Upper lobe of left lung (tissue), 6 donors: ENCODE measurements around the gene SMAD1. TPM values are rescaled to one million over a fixed set of nuclear protein-coding genes. Genes with fewer than 3 reads are reported as not detected.

Experiments
- ATAC-seq, 2 donors: fragments of 200-7000 bp; cut with Tn5 transposase; one replicate each; pipeline ENCODE4 v1.9.1; 2022; ENCODE audit warnings: mild to moderate bottlenecking in 2 of 2, moderate library complexity in 2 of 2; ENCODE audit not compliant: low FRiP score in 2 of 2
- DNase-seq, 2 donors: peaks; one replicate each; pipeline ENCODE4 v3.0.0-alpha.2; 2019 to 2020
- H3K27ac ChIP-seq, 4 donors: fragments of 200-600 bp; sonication (generic); one replicate each; pipeline ENCODE4 v1.5.1; 2016 to 2019
- H3K27me3 ChIP-seq, 4 donors: fragments of 200-600 bp; sonication (generic); one replicate each; pipeline ENCODE4 v1.5.1; 2017 to 2019
- H3K36me3 ChIP-seq, 4 donors: fragments of 200-600 bp; sonication (generic); one replicate each; pipeline ENCODE4 v1.5.1; 2016 to 2019
- H3K4me1 ChIP-seq, 4 donors: fragments of 200-600 bp; sonication (generic); one replicate each; pipeline ENCODE4 v1.5.1; 2018 to 2019
- H3K4me3 ChIP-seq, 4 donors: fragments of 200-600 bp; sonication (generic); one replicate each; pipeline ENCODE4 v1.5.1; 2017 to 2019; ENCODE audit warnings: mild to moderate bottlenecking in 2 of 4, moderate library complexity in 1 of 4
- H3K9me3 ChIP-seq, 4 donors: fragments of 200-600 bp; sonication (generic); one replicate each; pipeline ENCODE4 v1.5.1; 2018 to 2019
- CTCF ChIP-seq, 6 experiments: fragments of 450-650 bp in 4 of 6; fragments of 200-600 bp in 2 of 6; sonication (generic) in 2 of 6; IDR thresholded peaks; one replicate each; pipeline ENCODE4 v1.5.1; 2016 to 2019; ENCODE audit warnings: antibody characterized with exemption in 6 of 6
- EP300 ChIP-seq, 4 donors: sonication (generic); formaldehyde crosslinking; IDR thresholded peaks; one replicate each; pipeline ENCODE4 v1.5.1; 2017; ENCODE audit warnings: antibody characterized with exemption in 4 of 4, control low read depth in 2 of 4
- POLR2A ChIP-seq, 4 donors: fragments of 450-650 bp; IDR thresholded peaks; one replicate each; pipeline ENCODE4 v1.5.1; 2016 to 2017; ENCODE audit warnings: antibody characterized with exemption in 4 of 4, mild to moderate bottlenecking in 2 of 4
- POLR2AphosphoS5 ChIP-seq, 2 donors: sonication (generic); formaldehyde crosslinking; IDR thresholded peaks; one replicate each; pipeline ENCODE4 v1.5.1; 2017; ENCODE audit warnings: antibody characterized with exemption in 2 of 2
- WGBS, 2 donors: methylation state at CpG; one replicate each; pipeline ENCODE4 v1.1.5; 2017 to 2018; 5-methylcytosine and 5-hydroxymethylcytosine counted together
- total RNA-seq, 6 donors: library from RNA; depleted of rRNA in 4 of 6; stranded (reverse); fragments of >200 nt in 4 of 6; gene quantifications; one replicate each; pipeline versions ENCODE4 v1.1.0 to v1.2.1, GENCODE V29; 2016 to 2021
- donor health status: DM: no; HTN: no; CAD: no; lungs with moderate emphysema.
- donor health status: DM: no; HTN: yes; CAD: no; lungs with severe emphysema.

The SMAD1 gene
- total RNA-seq, 6 donors from 2014 or later = 7.2 to 39.8 (median 21.9) TPM

GRCh38 chr4:145541346-145541745, 59.7 kb downstream of the SMAD1 start:
- Histone ChIP-seq H3K27ac (no peak overlapping the region), H3K36me3 (peaks cover 0 to 7% (median 2%) of the 10 kb centered on the region in 4 donors), H3K27me3 (no peaks in the 10 kb centered on the region), H3K9me3 (no peaks in the 10 kb centered on the region), H3K4me3 (no peak overlapping the region), H3K4me1 (peaks cover 11 to 24% (median 23%) of the 10 kb centered on the region in 4 donors)
- ATAC-seq (no peak), DNase-seq (no peak)
- TF ChIP-seq POLR2AphosphoS5 (IDR thresholded peaks at IDR 0.05) (no peak), EP300 (IDR thresholded peaks at IDR 0.05) (no peak), POLR2A (IDR thresholded peaks at IDR 0.05) (no peak), CTCF (IDR thresholded peaks at IDR 0.05) (no peak)
- WGBS, 2 donors = 73 to 77% methylated on average over 4 of the region's 4 CpGs

GRCh38 chr4:145545031-145545430, 63.4 kb downstream of the SMAD1 start:
- Histone ChIP-seq H3K9me3 (no peaks in the 10 kb centered on the region), H3K27me3 (no peaks in the 10 kb centered on the region), H3K27ac (peak overlapping the region in 3 of 4 donors; percentile 7 to 61 (median 37)), H3K4me1 (peaks cover 12 to 22% (median 19%) of the 10 kb centered on the region in 4 donors), H3K4me3 (no peak overlapping the region), H3K36me3 (peaks cover 0 to 11% (median 2%) of the 10 kb centered on the region in 4 donors)
- 79% methylated on average over 1 of the region's 1 CpG for WGBS, 2 donors
- ATAC-seq = no peak
- no peak for DNase-seq
- no peak for TF ChIP-seq EP300 (IDR thresholded peaks at IDR 0.05)

- H3K9me3 ChIP-seq = no peaks in the 10 kb centered on the region
- peak overlapping the region in 3 of 4 donors; percentile 7 to 70 (median 37) for H3K27ac ChIP-seq
- H3K4me3 ChIP-seq = no peak overlapping the region
- H3K36me3 ChIP-seq = peaks cover 0 to 11% (median 2%) of the 10 kb centered on the region in 4 donors
- ATAC-seq (peak; percentile 55 to 70), DNase-seq (peak in 1 of 2 donors; percentile 42)
- H3K27me3 ChIP-seq = no peaks in the 10 kb centered on the region
- TF ChIP-seq EP300 (IDR thresholded peaks at IDR 0.05) (peak in 1 of 4 donors; percentile 74), POLR2A (IDR thresholded peaks at IDR 0.05) (no peak), POLR2AphosphoS5 (IDR thresholded peaks at IDR 0.05) (peak in 1 of 2 donors; percentile 71), CTCF (IDR thresholded peaks at IDR 0.05) (no peak)
- H3K4me1 ChIP-seq = peaks cover 12 to 21% (median 19%) of the 10 kb centered on the region in 4 donors
These were observed 64.0 kb downstream of the SMAD1 start for GRCh38 chr4:145545538-145546174.

GRCh38 chr4:145546175-145546915, 64.7 kb downstream of the SMAD1 start:
- 77% methylated on average over 7 of the region's 7 CpGs for WGBS, 2 donors
- ATAC-seq (no peak), DNase-seq (no peak)
- TF ChIP-seq CTCF (IDR thresholded peaks at IDR 0.05) = no peak
- no peak for TF ChIP-seq EP300 (IDR thresholded peaks at IDR 0.05)
- no peaks in the 10 kb centered on the region for H3K27me3 ChIP-seq
- H3K4me1 ChIP-seq = peaks cover 12 to 21% (median 19%) of the 10 kb centered on the region in 4 donors
- peak overlapping the region in 2 of 4 donors; percentile 32 to 70 for H3K27ac ChIP-seq
- no peak overlapping the region for H3K4me3 ChIP-seq
- peaks cover 0 to 11% (median 2%) of the 10 kb centered on the region in 4 donors for H3K36me3 ChIP-seq
- no peaks in the 10 kb centered on the region for H3K9me3 ChIP-seq

GRCh38 chr4:145551660-145552059, 70.0 kb downstream of the SMAD1 start:
- Histone ChIP-seq H3K27ac (no peak overlapping the region), H3K4me3 (no peak overlapping the region), H3K9me3 (no peaks in the 10 kb centered on the region), H3K27me3 (no peaks in the 10 kb centered on the region), H3K4me1 (peaks cover 0 to 2% (median 0%) of the 10 kb centered on the region in 4 donors), H3K36me3 (peaks cover 0 to 15% (median 0%) of the 10 kb centered on the region in 4 donors)
- ATAC-seq = no peak
- TF ChIP-seq POLR2A (IDR thresholded peaks at IDR 0.05) = no peak
- no peak for TF ChIP-seq EP300 (IDR thresholded peaks at IDR 0.05)
- TF ChIP-seq POLR2AphosphoS5 (IDR thresholded peaks at IDR 0.05) = no peak
- TF ChIP-seq CTCF (IDR thresholded peaks at IDR 0.05) = no peak
- no peak for DNase-seq
- 65 to 75% methylated on average over 3 of the region's 3 CpGs for WGBS, 2 donors
